ENCODE data around the gene KCNE4.

Gene KCNE4

GRCh38 chr2:223051693-223052289 lies at the start of gene KCNE4:
Gene KCNE4, plus strand, starts transcription at chr2:223052190. Its CDS starts 641 bp downstream, at chr2:223052831.
- no peak for DNase-seq

- DNase-seq: no peak
Measured at GRCh38 chr2:223003191-223003590, 48.8 kb upstream of the KCNE4 start.

- DNase-seq: no peak
Measured at GRCh38 chr2:223005496-223005895, 46.5 kb upstream of the KCNE4 start.

- no peak for DNase-seq
Measured at GRCh38 chr2:223007531-223007930, 44.5 kb upstream of the KCNE4 start.

- DNase-seq: no peak
Measured at GRCh38 chr2:223008162-223008561, 43.8 kb upstream of the KCNE4 start.

GRCh38 chr2:223008956-223009355 lies 43.0 kb upstream of the KCNE4 start:
- DNase-seq: no peak

- DNase-seq: no peak
Measured at GRCh38 chr2:223010641-223011040, 41.3 kb upstream of the KCNE4 start.

GRCh38 chr2:223012291-223012690 lies 39.7 kb upstream of the KCNE4 start:
- no peak for DNase-seq

- DNase-seq: no peak
Measured at GRCh38 chr2:223019390-223019930, 32.5 kb upstream of the KCNE4 start.

GRCh38 chr2:223019987-223020717 lies 31.8 kb upstream of the KCNE4 start:
- DNase-seq: no peak

- no peak for DNase-seq
Measured at GRCh38 chr2:223020971-223021675, 30.9 kb upstream of the KCNE4 start.

- no peak for DNase-seq
Measured at GRCh38 chr2:223026357-223027110, 25.5 kb upstream of the KCNE4 start.

- DNase-seq: no peak
Measured at GRCh38 chr2:223027442-223027841, 24.5 kb upstream of the KCNE4 start.

- no peak for DNase-seq
Measured at GRCh38 chr2:223029287-223029686, 22.7 kb upstream of the KCNE4 start.

- no peak for DNase-seq
Measured at GRCh38 chr2:223032187-223033142, 19.5 kb upstream of the KCNE4 start.

- no peak for DNase-seq
Measured at GRCh38 chr2:223034221-223034975, 17.6 kb upstream of the KCNE4 start.

GRCh38 chr2:223036790-223037444 lies 15.1 kb upstream of the KCNE4 start:
- no peak for DNase-seq

- no peak for DNase-seq
Measured at GRCh38 chr2:223037445-223037800, 14.6 kb upstream of the KCNE4 start.

GRCh38 chr2:223039618-223040017 lies 12.4 kb upstream of the KCNE4 start:
- DNase-seq: no peak

- no peak for DNase-seq
Measured at GRCh38 chr2:223040527-223040926, 11.5 kb upstream of the KCNE4 start.
